Lung (tissue), 12 donors: ENCODE results near the gene SPAM1. TPM values are rescaled to one million over a fixed set of nuclear protein-coding genes. Genes with fewer than 3 reads are reported as not detected.

Experiments used
- ATAC-seq: fragments of 200-7000 bp; cut with Tn5 transposase; one replicate; pipeline ENCODE4 v1.9.1; 2020; ENCODE audit warnings: moderate number of reproducible peaks; ENCODE audit not compliant: insufficient read depth, low FRiP score
- DNase-seq, 3 donors: peaks; one replicate each; pipeline ENCODE4 v3.0.0-alpha.2; 2013 to 2017
- H3K27ac ChIP-seq, 2 donors: one replicate each; pipeline ENCODE4 v1.5.1; 2013; ENCODE audit warnings: mild to moderate bottlenecking in 2 of 2, moderate library complexity in 2 of 2, control low read depth in 1 of 2, inconsistent platforms in 1 of 2, low read depth in 1 of 2, low read length in 1 of 2
- H3K27me3 ChIP-seq, 3 donors: one replicate each; pipeline ENCODE4 v1.5.1; 2013; ENCODE audit warnings: low read length in 2 of 3; ENCODE audit not compliant: control insufficient read depth in 3 of 3, insufficient read depth in 3 of 3
- H3K36me3 ChIP-seq, 4 donors: one replicate each; pipeline ENCODE4 v1.5.1; 2013; ENCODE audit warnings: low read length in 4 of 4, mild to moderate bottlenecking in 1 of 4, moderate library complexity in 1 of 4; ENCODE audit not compliant: control insufficient read depth in 4 of 4, insufficient read depth in 4 of 4
- H3K4me1 ChIP-seq, 5 donors: one replicate each; pipeline ENCODE4 v1.5.1; 2013; ENCODE audit warnings: low read length in 5 of 5, mild to moderate bottlenecking in 2 of 5, moderate library complexity in 1 of 5; ENCODE audit not compliant: control insufficient read depth in 5 of 5, insufficient read depth in 5 of 5
- H3K4me3 ChIP-seq: one replicate; pipeline ENCODE4 v1.5.1; 2013; ENCODE audit warnings: mild to moderate bottlenecking, control low read depth, moderate library complexity
- H3K9ac ChIP-seq, 2 donors: one replicate each; pipeline ENCODE4 v1.5.1; 2013; ENCODE audit warnings: low read length in 2 of 2, control low read depth in 1 of 2; ENCODE audit not compliant: insufficient read depth in 1 of 2
- H3K9me3 ChIP-seq, 4 donors: one replicate each; pipeline ENCODE4 v1.5.1; 2013; ENCODE audit warnings: low read length in 3 of 4, mild to moderate bottlenecking in 1 of 4, moderate library complexity in 1 of 4; ENCODE audit not compliant: control insufficient read depth in 4 of 4, insufficient read depth in 3 of 4
- CTCF ChIP-seq: IDR thresholded peaks from 2 replicates; pipeline ENCODE4 v1.5.1; 2012; ENCODE audit warnings: mild to moderate bottlenecking; ENCODE audit errors: control extremely low read depth, extremely low read depth
- WGBS, 2 donors: extraction: QIAGEN DNeasy Blood & Tissue Kit; methylation state at CpG; one replicate each; pipeline ENCODE4 v1.1.7; 2013; 5-methylcytosine and 5-hydroxymethylcytosine counted together
- polyA plus RNA-seq, 2 donors: library from polyadenylated mRNA; stranded (reverse); fragments of 200-250 nt; gene quantifications; one replicate each; pipeline ENCODE4 v1.2.1, GENCODE V29; 2013
- total RNA-seq, 2 donors: library from RNA; depleted of rRNA in 1 of 2; stranded (reverse); fragments of >200 nt in 1 of 2; gene quantifications; one replicate each; pipeline ENCODE4 v1.2.1, GENCODE V29; 2014 to 2021
- donor health status: control.
- donor health status: control.
- donor health status: Bipolar disorder and iron deficiency.
- donor health status: healthy.
- donor health status: DM: yes; HTN: yes; CAD: no.

The SPAM1 gene
- total and polyA plus RNA-seq, 4 donors: not detected

DNA sequence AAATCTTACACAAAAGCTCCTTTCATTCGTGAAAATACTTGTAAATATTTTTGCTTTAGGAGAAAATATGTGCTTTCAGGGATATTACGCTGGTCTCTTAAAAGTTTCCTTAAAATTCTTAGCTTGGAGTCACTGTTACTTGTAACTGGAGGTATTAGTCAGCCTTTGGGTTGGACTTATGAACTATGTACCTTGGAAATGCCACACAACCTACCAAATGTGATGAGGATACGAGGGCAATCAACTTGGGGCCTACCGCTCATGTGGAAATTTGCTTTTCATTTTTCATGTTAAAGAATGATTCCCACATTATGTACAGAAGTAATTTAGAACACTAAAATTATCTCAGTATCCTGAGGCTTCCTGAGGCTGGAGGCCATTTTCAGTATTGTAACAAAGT, 23.1 kb downstream of the SPAM1 start:
- no peak overlapping the region for H3K27ac ChIP-seq
- no peak overlapping the region for H3K4me3 ChIP-seq
- no peak overlapping the region for H3K9ac ChIP-seq
- no peaks in the 10 kb centered on the region for H3K4me1 ChIP-seq
- DNase-seq (no peak), ATAC-seq (no peak)
- WGBS, 2 donors: 88 to 93% methylated on average over 4 of the region's 4 CpGs
- no peaks in the 10 kb centered on the region for H3K9me3 ChIP-seq
- H3K27me3 ChIP-seq: no peaks in the 10 kb centered on the region
- TF ChIP-seq CTCF: no peak
- no peaks in the 10 kb centered on the region for H3K36me3 ChIP-seq

- ATAC-seq: no peak
- peaks cover 0 to 2% (median 0%) of the 10 kb centered on the region in 4 donors for H3K9me3 ChIP-seq
- H3K27ac ChIP-seq: no peak overlapping the region
- H3K4me3 ChIP-seq: no peak overlapping the region
- no peak overlapping the region for H3K9ac ChIP-seq
- TF ChIP-seq CTCF: no peak
- no peaks in the 10 kb centered on the region for H3K36me3 ChIP-seq
- H3K4me1 ChIP-seq: no peaks in the 10 kb centered on the region
- WGBS, 2 donors: 87 to 90% methylated on average over 4 of the region's 4 CpGs
- peaks cover 0 to 16% (median 0%) of the 10 kb centered on the region in 3 donors for H3K27me3 ChIP-seq
- no peak for DNase-seq
Observed at GRCh38 chr7:123958186-123958703, 33.2 kb downstream of the SPAM1 start.

GRCh38 chr7:123961771-123962170, 36.7 kb downstream of the SPAM1 start:
- H3K9me3 ChIP-seq: no peaks in the 10 kb centered on the region
- ATAC-seq: no peak
- DNase-seq: no peak

More at GRCh38 chr7:123961771-123962170, 36.7 kb downstream of the SPAM1 start:
- TF ChIP-seq CTCF: no peak
- Histone ChIP-seq H3K27ac (no peak overlapping the region), H3K4me1 (no peaks in the 10 kb centered on the region), H3K9ac (no peak overlapping the region), H3K36me3 (no peaks in the 10 kb centered on the region), H3K27me3 (peaks cover 0 to 16% (median 0%) of the 10 kb centered on the region in 3 donors), H3K4me3 (no peak overlapping the region)
- WGBS, 2 donors: 64 to 65% methylated on average over 6 of the region's 6 CpGs
